Esophagus squamous epithelium (tissue), 4 donors: ENCODE measurements around the gene ZNF366.

Experiments
- POLR2A ChIP-seq, 4 donors: fragments of 450-650 bp; IDR thresholded peaks; one replicate each; pipeline ENCODE4 v1.6.1; 2017; ENCODE audit warnings: antibody characterized with exemption in 4 of 4, mild to moderate bottlenecking in 4 of 4, moderate library complexity in 3 of 4
- TF ChIP-seq, protein P1 (sequence below), 6 experiments: fragments of 450-650 bp in 4 of 6; fragments of 200-600 bp in 2 of 6; sonication (generic) in 2 of 6; IDR thresholded peaks; one replicate each; pipeline ENCODE4 v1.5.1; 2016 to 2019; ENCODE audit warnings: antibody characterized with exemption in 6 of 6, mild to moderate bottlenecking in 4 of 6, moderate library complexity in 4 of 6

GRCh38 chr5:72495410-72495809 lies 11.8 kb downstream of the ZNF366 start:
- TF ChIP-seq, protein P1, sequence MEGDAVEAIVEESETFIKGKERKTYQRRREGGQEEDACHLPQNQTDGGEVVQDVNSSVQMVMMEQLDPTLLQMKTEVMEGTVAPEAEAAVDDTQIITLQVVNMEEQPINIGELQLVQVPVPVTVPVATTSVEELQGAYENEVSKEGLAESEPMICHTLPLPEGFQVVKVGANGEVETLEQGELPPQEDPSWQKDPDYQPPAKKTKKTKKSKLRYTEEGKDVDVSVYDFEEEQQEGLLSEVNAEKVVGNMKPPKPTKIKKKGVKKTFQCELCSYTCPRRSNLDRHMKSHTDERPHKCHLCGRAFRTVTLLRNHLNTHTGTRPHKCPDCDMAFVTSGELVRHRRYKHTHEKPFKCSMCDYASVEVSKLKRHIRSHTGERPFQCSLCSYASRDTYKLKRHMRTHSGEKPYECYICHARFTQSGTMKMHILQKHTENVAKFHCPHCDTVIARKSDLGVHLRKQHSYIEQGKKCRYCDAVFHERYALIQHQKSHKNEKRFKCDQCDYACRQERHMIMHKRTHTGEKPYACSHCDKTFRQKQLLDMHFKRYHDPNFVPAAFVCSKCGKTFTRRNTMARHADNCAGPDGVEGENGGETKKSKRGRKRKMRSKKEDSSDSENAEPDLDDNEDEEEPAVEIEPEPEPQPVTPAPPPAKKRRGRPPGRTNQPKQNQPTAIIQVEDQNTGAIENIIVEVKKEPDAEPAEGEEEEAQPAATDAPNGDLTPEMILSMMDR (IDR thresholded peaks at IDR 0.05) = no peak
- no peak for TF ChIP-seq POLR2A (IDR thresholded peaks at IDR 0.05)
